Measurements from ENCODE around the gene GALNT9. TPM values are rescaled to one million over a fixed set of nuclear protein-coding genes. Genes with fewer than 3 reads are reported as not detected.

GALNT9 gene
- total RNA-seq, 1 donor from 2014 or later: 2.1 TPM

- no peak for DNase-seq (ENCODE audit: low read depth)
- Mint-ChIP-seq H3K9me3 (ENCODE audit: unreplicated experiment) (peaks cover 6% of the 10 kb centered on the region), H3K4me3 (ENCODE audit: unreplicated experiment) (no peak overlapping the region), H3K36me3 (ENCODE audit: low read depth, unreplicated experiment) (peaks cover 2% of the 10 kb centered on the region), H3K4me1 (ENCODE audit: low read depth, unreplicated experiment) (peaks cover 2% of the 10 kb centered on the region), H3K27me3 (ENCODE audit: low read depth, unreplicated experiment) (peaks cover 37% of the 10 kb centered on the region), H3K27ac (ENCODE audit: unreplicated experiment) (no peak overlapping the region)
- Histone ChIP-seq H3K9me3 (ENCODE audit: insufficient read depth, low read depth, low read length) (peaks cover under 1% of the 10 kb centered on the region), H3K4me2 (ENCODE audit: low read length) (no peak overlapping the region), H3K79me2 (ENCODE audit: insufficient read depth, low read length) (no peaks in the 10 kb centered on the region), H3K4me3 (ENCODE audit: insufficient read depth, low read depth, low read length) (no peak overlapping the region), H2AFZ (ENCODE audit: low read depth, low read length) (no peak overlapping the region), H3K27me3 (ENCODE audit: insufficient read depth, low read length) (no peaks in the 10 kb centered on the region), H3K4me1 (ENCODE audit: insufficient read depth, low read length) (no peaks in the 10 kb centered on the region), H3K9ac (ENCODE audit: low read length) (no peak overlapping the region), H4K20me1 (ENCODE audit: insufficient read depth, low read length) (no peaks in the 10 kb centered on the region), H3K27ac (ENCODE audit: low read depth, low read length) (no peak overlapping the region), H3K36me3 (ENCODE audit: insufficient read depth, low read length) (no peaks in the 10 kb centered on the region)
- no peak for FAIRE-seq
- no peak for TF ChIP-seq CTCF (IDR thresholded peaks at IDR 0.05; ENCODE audit: insufficient read depth, low read depth, low read length)
- no peak for TF ChIP-seq EZH2 (IDR thresholded peaks at IDR 0.05; ENCODE audit: insufficient read depth, low read length)
Observed at GRCh38 chr12:132316497-132317232, 12.7 kb downstream of the GALNT9 start.

GRCh38 chr12:132315951-132316350 is 13.4 kb downstream of the GALNT9 start:
- H3K4me3 Mint-ChIP-seq (ENCODE audit: unreplicated experiment): no peak overlapping the region
- peaks cover 2% of the 10 kb centered on the region for H3K4me1 Mint-ChIP-seq (ENCODE audit: low read depth, unreplicated experiment)
- Histone ChIP-seq H3K9me3 (ENCODE audit: insufficient read depth, low read depth, low read length) (peaks cover 6% of the 10 kb centered on the region), H3K4me3 (ENCODE audit: insufficient read depth, low read depth, low read length) (no peak overlapping the region), H4K20me1 (ENCODE audit: insufficient read depth, low read length) (no peaks in the 10 kb centered on the region), H3K27me3 (ENCODE audit: insufficient read depth, low read length) (no peaks in the 10 kb centered on the region), H3K36me3 (ENCODE audit: insufficient read depth, low read length) (no peaks in the 10 kb centered on the region), H2AFZ (ENCODE audit: low read depth, low read length) (no peak overlapping the region), H3K9ac (ENCODE audit: low read length) (no peak overlapping the region), H3K79me2 (ENCODE audit: insufficient read depth, low read length) (no peaks in the 10 kb centered on the region), H3K4me1 (ENCODE audit: insufficient read depth, low read length) (no peaks in the 10 kb centered on the region), H3K27ac (ENCODE audit: low read depth, low read length) (no peak overlapping the region), H3K4me2 (ENCODE audit: low read length) (no peak overlapping the region)
- H3K27ac Mint-ChIP-seq (ENCODE audit: unreplicated experiment): no peak overlapping the region
- peaks cover 13% of the 10 kb centered on the region for H3K9me3 Mint-ChIP-seq (ENCODE audit: unreplicated experiment)
- no peak for TF ChIP-seq EZH2 (IDR thresholded peaks at IDR 0.05; ENCODE audit: insufficient read depth, low read length)
- TF ChIP-seq CTCF (IDR thresholded peaks at IDR 0.05; ENCODE audit: insufficient read depth, low read depth, low read length): no peak
- FAIRE-seq (no peak), DNase-seq (ENCODE audit: low read depth) (no peak)
- peaks cover 4% of the 10 kb centered on the region for H3K36me3 Mint-ChIP-seq (ENCODE audit: low read depth, unreplicated experiment)
- peaks cover 36% of the 10 kb centered on the region for H3K27me3 Mint-ChIP-seq (ENCODE audit: low read depth, unreplicated experiment)

GRCh38 chr12:132315507-132315906 is 13.9 kb downstream of the GALNT9 start:
- Mint-ChIP-seq H3K9me3 (ENCODE audit: unreplicated experiment) (peaks cover 14% of the 10 kb centered on the region), H3K4me3 (ENCODE audit: unreplicated experiment) (no peak overlapping the region), H3K27ac (ENCODE audit: unreplicated experiment) (no peak overlapping the region), H3K27me3 (ENCODE audit: low read depth, unreplicated experiment) (peaks cover 37% of the 10 kb centered on the region), H3K4me1 (ENCODE audit: low read depth, unreplicated experiment) (peaks cover 2% of the 10 kb centered on the region), H3K36me3 (ENCODE audit: low read depth, unreplicated experiment) (peaks cover 5% of the 10 kb centered on the region)
- TF ChIP-seq CTCF (IDR thresholded peaks at IDR 0.05; ENCODE audit: insufficient read depth, low read depth, low read length) (no peak), EZH2 (IDR thresholded peaks at IDR 0.05; ENCODE audit: insufficient read depth, low read length) (no peak)
- no peak overlapping the region for H3K4me3 ChIP-seq (ENCODE audit: insufficient read depth, low read depth, low read length)
- no peak overlapping the region for H3K9ac ChIP-seq (ENCODE audit: low read length)
- no peaks in the 10 kb centered on the region for H3K36me3 ChIP-seq (ENCODE audit: insufficient read depth, low read length)
- H3K79me2 ChIP-seq (ENCODE audit: insufficient read depth, low read length): no peaks in the 10 kb centered on the region
- H3K27me3 ChIP-seq (ENCODE audit: insufficient read depth, low read length): no peaks in the 10 kb centered on the region
- FAIRE-seq (no peak), DNase-seq (ENCODE audit: low read depth) (no peak)
- H3K4me2 ChIP-seq (ENCODE audit: low read length): no peak overlapping the region
- peaks cover 6% of the 10 kb centered on the region for H3K9me3 ChIP-seq (ENCODE audit: insufficient read depth, low read depth, low read length)
- no peaks in the 10 kb centered on the region for H4K20me1 ChIP-seq (ENCODE audit: insufficient read depth, low read length)
- H2AFZ ChIP-seq (ENCODE audit: low read depth, low read length): no peak overlapping the region
- no peaks in the 10 kb centered on the region for H3K4me1 ChIP-seq (ENCODE audit: insufficient read depth, low read length)
- no peak overlapping the region for H3K27ac ChIP-seq (ENCODE audit: low read depth, low read length)

All from astrocyte (in vitro differentiated cells and primary cell).